HL-60 (cell line): ENCODE measurements around the gene PROS1.

Source experiments
- CTCF ChIP-seq: IDR thresholded peaks from one replicate; pipeline ENCODE4 v1.5.1; 2011; ENCODE audit warnings: low read length, control low read depth, inconsistent platforms; ENCODE audit not compliant: insufficient read depth
- GABPA ChIP-seq: IDR thresholded peaks from 2 replicates; pipeline ENCODE4 v1.6.1; 2012; ENCODE audit warnings: low read depth

DNA sequence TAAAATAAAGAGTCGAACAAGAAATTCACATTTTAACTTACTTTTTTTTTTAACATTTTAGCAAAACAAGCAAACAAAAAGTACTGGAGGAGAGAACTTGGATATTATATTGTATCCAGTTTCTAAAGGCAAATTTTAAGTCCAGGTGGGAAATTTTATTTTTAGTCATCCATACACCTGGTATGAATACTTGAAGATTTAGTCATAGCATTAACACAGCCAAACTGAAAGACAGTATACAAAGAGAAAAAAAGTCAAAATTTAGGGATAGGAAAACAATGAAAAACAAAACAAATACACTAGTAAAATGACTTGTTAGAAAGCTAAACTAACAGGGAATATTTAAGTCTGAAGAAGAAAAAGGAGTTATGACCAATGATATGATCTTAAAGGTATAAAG is 69.1 kb downstream of the PROS1 start:
- no peak for TF ChIP-seq GABPA
- no peak for TF ChIP-seq CTCF
